GM12864 (cell line): ENCODE results near the gene GPR39.

ENCODE experiments used
- DNase-seq: peaks from one replicate; pipeline ENCODE4 v3.0.0-alpha.2; 2011; ENCODE audit warnings: low read depth
- H3K4me3 ChIP-seq: 2 replicates; pipeline ENCODE4 v1.5.1; 2011; ENCODE audit warnings: mild to moderate bottlenecking, low read depth, low read length, control low read depth
- CTCF ChIP-seq: IDR thresholded peaks from 2 replicates; pipeline ENCODE4 v1.5.1; 2011; ENCODE audit warnings: low read depth, mild to moderate bottlenecking, moderate library complexity, low read length, control low read depth, inconsistent platforms; ENCODE audit errors: missing control alignments

GPR39 gene

GRCh38 chr2:132407784-132408183 lies 8.8 kb upstream of the GPR39 start:
- H3K4me3 ChIP-seq, result no peak overlapping the region
- TF ChIP-seq CTCF, result no peak
- DNase-seq, result no peak

DNA sequence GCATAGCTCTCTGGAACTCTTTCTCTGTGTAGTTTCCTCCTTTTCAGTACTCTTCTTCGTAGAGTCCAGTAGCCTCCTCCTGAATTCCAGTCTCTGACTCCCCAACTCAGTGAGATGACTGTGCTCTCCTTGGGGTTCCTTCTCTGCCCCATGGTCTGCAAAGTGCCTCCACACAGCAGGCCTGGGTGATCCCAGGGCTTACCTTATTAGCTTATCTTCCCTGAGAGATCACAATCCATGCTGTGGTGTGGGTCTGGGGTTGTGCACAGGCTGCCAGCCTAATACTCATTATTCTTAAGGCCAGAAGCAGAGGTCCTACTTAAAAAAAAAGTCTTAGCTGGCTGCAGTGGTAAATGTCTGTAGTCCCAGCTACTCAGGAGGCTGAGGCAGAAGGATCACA lies 4.6 kb upstream of the GPR39 start:
- H3K4me3 ChIP-seq, result no peak overlapping the region
- TF ChIP-seq CTCF, result no peak
- DNase-seq, result no peak

- DNase-seq, result no peak
- H3K4me3 ChIP-seq, result no peak overlapping the region
- no peak for TF ChIP-seq CTCF
These were observed 2.5 kb upstream of the GPR39 start for GRCh38 chr2:132414081-132414480.

DNA sequence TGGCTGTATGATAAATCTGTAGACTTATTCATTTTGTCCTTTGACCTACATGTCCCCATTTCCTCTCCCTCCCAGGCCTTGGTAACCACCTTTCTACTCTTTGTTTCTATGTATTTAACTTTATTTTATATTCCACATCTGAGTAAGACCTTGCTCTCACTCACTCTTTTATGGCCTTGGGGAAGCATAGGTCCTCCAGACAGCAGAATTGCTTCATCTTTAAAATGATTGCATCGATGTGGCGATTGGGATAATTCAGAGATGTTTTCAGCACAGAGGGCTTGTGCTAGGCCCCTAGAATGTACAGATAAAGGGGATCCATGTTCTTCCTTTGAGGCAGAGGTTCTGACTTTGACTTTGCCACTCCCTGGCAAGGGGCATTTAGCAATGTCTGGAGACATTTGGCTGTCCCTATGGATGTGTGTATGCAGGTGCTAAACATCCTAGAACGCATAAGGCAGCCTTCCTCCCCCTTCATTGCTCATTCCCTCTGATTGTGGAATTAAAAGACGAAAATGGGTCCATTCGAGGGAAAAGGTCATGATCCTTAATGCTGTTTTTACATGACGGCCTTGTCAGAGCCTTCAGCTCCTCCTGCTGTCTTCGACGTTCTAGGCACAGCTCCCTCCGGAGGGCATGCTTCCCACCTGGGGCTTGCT lies 1.2 kb upstream of the GPR39 start:
- no peak for TF ChIP-seq CTCF
- no peak overlapping the region for H3K4me3 ChIP-seq
- no peak for DNase-seq

DNA sequence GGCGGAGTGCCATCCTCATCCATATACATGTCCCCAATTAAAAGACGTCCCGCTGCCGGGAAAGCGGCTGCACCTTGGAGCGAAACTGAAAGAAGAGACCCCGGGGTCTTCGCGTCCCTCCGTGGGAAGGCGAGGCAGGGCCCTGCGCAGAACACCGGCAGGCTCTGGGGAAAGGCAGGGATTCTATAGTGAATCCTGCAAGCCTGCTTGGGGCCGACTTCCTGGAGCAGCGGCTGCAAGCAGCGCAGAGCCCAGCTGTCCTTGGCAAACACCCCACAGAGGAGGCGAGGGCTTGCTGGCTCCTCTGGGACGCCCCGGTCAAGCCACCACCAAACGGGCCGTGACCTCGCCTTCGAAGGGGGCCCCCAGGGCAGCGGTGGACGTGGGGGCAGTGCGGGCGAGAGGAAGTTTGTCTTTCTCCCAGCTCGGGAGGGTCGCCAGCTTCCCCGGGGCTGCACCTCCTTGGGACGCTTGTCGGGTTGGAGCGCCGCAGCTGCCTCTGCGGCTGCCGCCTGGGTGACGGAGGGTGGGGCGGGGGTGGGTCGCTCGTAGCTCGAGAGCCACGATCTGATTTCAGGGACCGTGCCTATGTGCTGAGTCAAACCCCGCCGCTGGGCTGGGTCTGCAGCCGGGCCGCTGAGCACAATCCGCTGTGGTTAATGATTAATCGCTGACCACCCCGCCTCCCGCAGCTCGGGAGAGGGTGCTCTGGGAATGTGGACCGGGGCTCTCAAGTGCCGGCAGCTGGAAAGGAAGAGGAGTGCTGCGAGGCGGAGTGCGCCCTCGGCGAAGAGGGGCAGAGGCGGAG lies 486 bp upstream of the GPR39 start:
- H3K4me3 ChIP-seq, result no peak overlapping the region
- no peak for TF ChIP-seq CTCF
- no peak for DNase-seq

DNA sequence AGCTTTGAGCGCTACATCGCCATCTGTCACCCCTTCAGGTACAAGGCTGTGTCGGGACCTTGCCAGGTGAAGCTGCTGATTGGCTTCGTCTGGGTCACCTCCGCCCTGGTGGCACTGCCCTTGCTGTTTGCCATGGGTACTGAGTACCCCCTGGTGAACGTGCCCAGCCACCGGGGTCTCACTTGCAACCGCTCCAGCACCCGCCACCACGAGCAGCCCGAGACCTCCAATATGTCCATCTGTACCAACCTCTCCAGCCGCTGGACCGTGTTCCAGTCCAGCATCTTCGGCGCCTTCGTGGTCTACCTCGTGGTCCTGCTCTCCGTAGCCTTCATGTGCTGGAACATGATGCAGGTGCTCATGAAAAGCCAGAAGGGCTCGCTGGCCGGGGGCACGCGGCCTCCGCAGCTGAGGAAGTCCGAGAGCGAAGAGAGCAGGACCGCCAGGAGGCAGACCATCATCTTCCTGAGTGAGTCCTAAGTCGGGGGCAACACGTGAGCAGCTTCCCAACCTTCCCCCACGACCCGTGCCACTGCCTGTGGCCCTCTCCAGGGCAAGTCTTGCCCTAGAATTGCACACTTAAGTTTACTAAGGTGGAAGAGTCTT lies 928 bp downstream of the GPR39 start:
- no peak for TF ChIP-seq CTCF
- no peak for DNase-seq
- H3K4me3 ChIP-seq, result no peak overlapping the region
